GM12878 (cell line): ENCODE data around the gene CIP2A. TPM values are rescaled to one million over a fixed set of nuclear protein-coding genes. Genes with fewer than 3 reads are reported as not detected.

ENCODE experiments used
- ASH2L ChIP-seq: fragments of 300-600, 200-600 bp; sonication (generic); IDR thresholded peaks from 2 replicates; pipeline ENCODE4 v1.6.1; 2017; ENCODE audit warnings: low read depth, mild to moderate bottlenecking, borderline replicate concordance
- ATF2 ChIP-seq: IDR thresholded peaks from 2 replicates; pipeline ENCODE4 v1.6.1; 2012; ENCODE audit warnings: low read length, inconsistent platforms
- ATF3 ChIP-seq: IDR thresholded peaks from 2 replicates; pipeline ENCODE4 v1.6.1; 2011; ENCODE audit warnings: low read depth, mild to moderate bottlenecking, low read length, moderate library complexity, borderline replicate concordance; ENCODE audit errors: extremely low read depth
- ATF7 ChIP-seq: fragments of 450-650 bp; IDR thresholded peaks from 2 replicates; pipeline ENCODE4 v1.6.1; 2016; ENCODE audit warnings: low read depth, mild to moderate bottlenecking
- BHLHE40 ChIP-seq, 2 experiments: fragments of 450-650 bp in 1 of 2; IDR thresholded peaks; 2 replicates each; pipeline ENCODE4 v1.6.1; 2011 to 2017; ENCODE audit warnings: low read depth in 2 of 2, borderline replicate concordance in 1 of 2, improper control_type of control experiment in 1 of 2, low read length in 1 of 2, mild to moderate bottlenecking in 1 of 2
- CTCF ChIP-seq, 3 experiments: IDR thresholded peaks in 2 of 3; conservative IDR thresholded peaks in 1 of 3; 2 replicates each; pipeline ENCODE4 v1.5.1; 2011; ENCODE audit warnings: low read depth in 3 of 3, low read length in 3 of 3, mild to moderate bottlenecking in 3 of 3, control low read depth in 2 of 3, moderate library complexity in 2 of 3, inconsistent platforms in 1 of 3, mixed read lengths in 1 of 3; ENCODE audit not compliant: control insufficient read depth in 2 of 3, insufficient read depth in 1 of 3; ENCODE audit errors: extremely low read depth in 1 of 3
- EED ChIP-seq: sonication (generic); IDR thresholded peaks from 2 replicates; pipeline ENCODE4 v1.6.1; 2016; ENCODE audit warnings: antibody characterized with exemption, low read depth
- EGR1 ChIP-seq, 2 experiments: IDR thresholded peaks; 1 replicate in 1 of 2; 2 replicates in 1 of 2; pipeline ENCODE4 v1.6.1; 2011 to 2012; ENCODE audit warnings: low read depth in 2 of 2, low read length in 2 of 2, borderline replicate concordance in 1 of 2, mild to moderate bottlenecking in 1 of 2, moderate library complexity in 1 of 2
- HDAC2 ChIP-seq: fragments of 200-600 bp; sonication (generic); IDR thresholded peaks from 2 replicates; pipeline ENCODE4 v1.6.1; 2017
- HDGF ChIP-seq: fragments of 450-650 bp; IDR thresholded peaks from 2 replicates; pipeline ENCODE4 v1.6.1; 2016; ENCODE audit warnings: antibody characterized with exemption
- IKZF2 ChIP-seq, 2 experiments: fragments of 450-650 bp; IDR thresholded peaks; 2 replicates each; pipeline ENCODE4 v1.6.1; 2017; ENCODE audit warnings: mild to moderate bottlenecking in 2 of 2, moderate library complexity in 2 of 2
- KDM1A ChIP-seq: fragments of 200-600 bp; sonication (generic); IDR thresholded peaks from 2 replicates; pipeline ENCODE4 v1.6.1; 2016; ENCODE audit warnings: borderline replicate concordance
- POLR2AphosphoS2 ChIP-seq: IDR thresholded peaks from 2 replicates; pipeline ENCODE4 v1.6.1; 2011; ENCODE audit warnings: low read depth, mild to moderate bottlenecking, low read length, improper control_type of control experiment, moderate library complexity
- POU2F2 ChIP-seq: IDR thresholded peaks from 3 replicates; pipeline ENCODE4 v1.6.1; 2011; ENCODE audit warnings: low read depth, mild to moderate bottlenecking, low read length, borderline replicate concordance
- RELA ChIP-seq: fragments of 450-650 bp; IDR thresholded peaks from 2 replicates; pipeline ENCODE4 v1.8.0; 2014; ENCODE audit warnings: borderline replicate concordance; ENCODE audit not compliant: partially characterized antibody
- RFX5 ChIP-seq: IDR thresholded peaks from 2 replicates; pipeline ENCODE4 v1.6.1; 2011; ENCODE audit warnings: low read depth, low read length, improper control_type of control experiment
- RUNX3 ChIP-seq: IDR thresholded peaks from 2 replicates; pipeline ENCODE4 v1.6.1; 2012; ENCODE audit warnings: low read length, inconsistent platforms
- SMARCA5 ChIP-seq: fragments of 450-650 bp; IDR thresholded peaks from 2 replicates; pipeline ENCODE4 v1.6.1; 2017; ENCODE audit warnings: mild to moderate bottlenecking
- SMC3 ChIP-seq: IDR thresholded peaks from 2 replicates; pipeline ENCODE4 v1.6.1; 2011; ENCODE audit warnings: low read length, improper control_type of control experiment, borderline replicate concordance
- SRF ChIP-seq, 2 experiments: IDR thresholded peaks; 2 replicates each; pipeline ENCODE4 v1.6.1; 2011; ENCODE audit warnings: low read depth in 2 of 2, low read length in 2 of 2, mild to moderate bottlenecking in 1 of 2, moderate library complexity in 1 of 2
- TCF3 ChIP-seq: IDR thresholded peaks from 2 replicates; pipeline ENCODE4 v1.6.1; 2012; ENCODE audit warnings: low read depth, mild to moderate bottlenecking, low read length, borderline replicate concordance; ENCODE audit not compliant: insufficient read depth
- TCF7 ChIP-seq: IDR thresholded peaks from 2 replicates; pipeline ENCODE4 v1.6.1; 2014; ENCODE audit warnings: antibody characterized with exemption, borderline replicate concordance
- WRNIP1 ChIP-seq: IDR thresholded peaks from 2 replicates; pipeline ENCODE4 v1.6.1; 2011; ENCODE audit warnings: low read depth, low read length, improper control_type of control experiment, borderline replicate concordance
- ZBTB4 ChIP-seq: fragments of 450-650 bp; formaldehyde crosslinking; IDR thresholded peaks from 2 replicates; pipeline ENCODE4 v1.4.0; 2022; ENCODE audit warnings: mild to moderate bottlenecking, moderate library complexity
- polyA plus RNA-seq, 11 experiments: library from polyadenylated mRNA; depleted of rRNA in 4 of 11; unstranded in 6 of 11; stranded (reverse) in 5 of 11; fragments of >200 nt; fragmentation: Nextera tagmentation in 4 of 11; fragmentation: Illumina TruSeq in 1 of 11; extraction: Ambion mirVana in 4 of 11; extraction: Trizol in 1 of 11; gene quantifications; 1 replicate in 1 of 11; 2 replicates in 10 of 11; pipeline versions ENCODE4 v1.2.1 to v1.2.3, GENCODE V29; 2011 to 2016; ENCODE audit warnings: inconsistent platforms in 2 of 11, missing spikeins in 2 of 11, low read depth in 1 of 11
- total RNA-seq, 4 experiments: library from RNA; depleted of rRNA in 3 of 4; stranded (reverse); fragments of >200 nt in 3 of 4; fragmentation: Illumina TruSeq in 1 of 4; extraction: Trizol in 1 of 4; gene quantifications; 2 replicates each; pipeline versions ENCODE4 v1.2.1 to v1.2.3, GENCODE V29; 2013 to 2021

Gene CIP2A
- total and polyA plus RNA-seq, 10 of the 15 experiments (the other 5 are each of a cell fraction or from before 2014, with no cell fraction given), result 12.5 to 29.7 (median 26.5) TPM

GRCh38 chr3:108528459-108529252, 60.6 kb downstream of the CIP2A start (continued):
- TF ChIP-seq RFX5 (no peak), KDM1A (no peak), SMC3 (no peak), RUNX3 (peak; percentile 16; the same call in 1 of the 2 replicates), POLR2AphosphoS2 (no peak), IKZF2 (IDR thresholded peaks at IDR 0.05) (peak; percentile 90 to 96), POU2F2 (no peak), ASH2L (no peak), BHLHE40 (IDR thresholded peaks at IDR 0.05; ENCODE audit: borderline replicate concordance in 1 of 2, low read depth in 2 of 2, low read length in 1 of 2) (peak in 1 of 2 experiments; percentile 26; a peak in 1 of 4 replicates), ATF3 (no peak), CTCF (IDR thresholded peaks at IDR 0.05 in 2 of 3, conservative IDR thresholded peaks at IDR 0.05 in 1 of 3; ENCODE audit: control insufficient read depth in 2 of 3, extremely low read depth in 1 of 3, insufficient read depth in 1 of 3, low read depth in 3 of 3, low read length in 3 of 3) (no peak), ZBTB4 (no peak), WRNIP1 (no peak), RELA (no peak), EGR1 (IDR thresholded peaks at IDR 0.05; ENCODE audit: borderline replicate concordance in 1 of 2, low read depth in 2 of 2, low read length in 2 of 2) (no peak), HDGF (no peak), ATF7 (peak; percentile 93), TCF7 (no peak), ATF2 (peak; percentile 60), TCF3 (no peak), EED (0 out of 2 replicates have a peak, but pooled peaks have one; percentile 38), SMARCA5 (no peak), SRF (IDR thresholded peaks at IDR 0.05; ENCODE audit: low read depth in 2 of 2, low read length in 2 of 2) (no peak), HDAC2 (no peak)
